CD4-positive, alpha-beta T cell (primary cell): ENCODE data around the gene RS1. TPM values are rescaled to one million over a fixed set of nuclear protein-coding genes. Genes with fewer than 3 reads are reported as not detected.

ENCODE experiments used
- ATAC-seq: fragments of 200-7000 bp; cut with Tn5 transposase; one replicate; pipeline ENCODE4 v1.10.0; 2022; ENCODE audit warnings: mild to moderate bottlenecking; ENCODE audit not compliant: poor library complexity
- CTCF ChIA-PET: fragments of 350-600 bp; sonication (Branson Sonifier 250); formaldehyde crosslinking; loops from one replicate; lab custom pipeline; 2021; ENCODE audit warnings: antibody characterized with exemption, inconsistent platforms; lab: Charles Lee
- POLR2A ChIA-PET: fragments of 350-600 bp; sonication (Branson Sonifier 250); formaldehyde crosslinking; loops from one replicate; lab custom pipeline; 2021; ENCODE audit warnings: antibody characterized with exemption, inconsistent platforms; lab: Charles Lee
- DNase-seq, 14 experiments: peaks; one replicate each; pipeline ENCODE4 v3.0.0-alpha.2; 2013 to 2020; ENCODE audit warnings: mixed read lengths in 2 of 14
- H3K27ac ChIP-seq, 2 donors: one replicate each; pipeline versions ENCODE4 v1.5.1 to v1.7.0; 2013; ENCODE audit warnings: low read length in 2 of 2, low read depth in 1 of 2, mild to moderate bottlenecking in 1 of 2
- H3K27me3 ChIP-seq, 2 experiments: 1 replicate in 1 of 2; 2 replicates in 1 of 2; pipeline versions ENCODE4 v1.6.1 to v1.7.0; 2013; ENCODE audit warnings: low read length in 2 of 2, control low read depth in 1 of 2, mild to moderate bottlenecking in 1 of 2, moderate library complexity in 1 of 2; ENCODE audit not compliant: insufficient read depth in 2 of 2, control insufficient read depth in 1 of 2
- H3K36me3 ChIP-seq: one replicate; pipeline ENCODE4 v1.6.1; 2013; ENCODE audit warnings: low read length, control low read depth; ENCODE audit not compliant: insufficient read depth
- H3K4me1 ChIP-seq: one replicate; pipeline ENCODE4 v1.6.1; 2013; ENCODE audit warnings: low read length, control low read depth; ENCODE audit not compliant: insufficient read depth
- H3K4me3 ChIP-seq: one replicate; pipeline ENCODE4 v1.5.1; 2013; ENCODE audit warnings: mild to moderate bottlenecking, low read length, moderate library complexity
- H3K9me3 ChIP-seq, 2 experiments: 1 replicate in 1 of 2; 2 replicates in 1 of 2; pipeline versions ENCODE4 v1.6.1 to v1.7.0; 2013; ENCODE audit warnings: low read length in 2 of 2, mild to moderate bottlenecking in 2 of 2, control low read depth in 1 of 2, moderate library complexity in 1 of 2; ENCODE audit not compliant: control insufficient read depth in 1 of 2, insufficient read depth in 1 of 2
- H3K27ac Mint-ChIP-seq: one replicate; pipeline ENCODE4 v1.8.0; 2020; ENCODE audit warnings: mixed read lengths
- H3K27me3 Mint-ChIP-seq: one replicate; pipeline ENCODE4 v1.8.0; 2021; ENCODE audit warnings: mixed read lengths
- H3K36me3 Mint-ChIP-seq: one replicate; pipeline ENCODE4 v1.8.0; 2021; ENCODE audit warnings: low read depth, mixed read lengths
- H3K4me1 Mint-ChIP-seq: one replicate; pipeline ENCODE4 v1.8.0; 2021; ENCODE audit warnings: low read depth, mixed read lengths
- H3K4me3 Mint-ChIP-seq: one replicate; pipeline ENCODE4 v1.8.0; 2020; ENCODE audit warnings: mild to moderate bottlenecking, mixed read lengths
- H3K9me3 Mint-ChIP-seq: one replicate; pipeline ENCODE4 v1.8.0; 2020; ENCODE audit warnings: mixed read lengths
- CTCF ChIP-seq: fragments of 200-600 bp; IDR thresholded peaks from one replicate; pipeline ENCODE4 v1.8.0; 2022; ENCODE audit warnings: antibody characterized with exemption, mild to moderate bottlenecking
- intact Hi-C, 2 experiments: fragments of 100-400 bp; cut with DNase I in 1 of 2; cut with micrococcal nuclease in 1 of 2; formaldehyde crosslinking; loops; one replicate each; pipeline versions ENCODE4 v1.15.1 to v1.9.0; 2023 to 2025; cut with DNase I, micrococcal nuclease
- total RNA-seq, 174 experiments: library from RNA in 2 of 174; stranded (reverse) in 2 of 174; gene quantifications; one replicate each; pipeline ENCODE4 v1.2.3 and lab custom pipeline; 2021 to 2026

RS1 gene
- total RNA-seq, 2 experiments from 2014 or later, result not detected

GRCh38 chrX:18709833-18710232 lies 37.9 kb upstream of the RS1 start:
- Mint-ChIP-seq H3K4me3 (no peak overlapping the region), H3K36me3 (no peaks in the 10 kb centered on the region), H3K27ac (no peak overlapping the region), H3K4me1 (no peaks in the 10 kb centered on the region), H3K9me3 (no peaks in the 10 kb centered on the region), H3K27me3 (no peaks in the 10 kb centered on the region)
- H3K36me3 ChIP-seq, result no peaks in the 10 kb centered on the region
- H3K9me3 ChIP-seq, result no peaks in the 10 kb centered on the region
- intact Hi-C loops, result no loop called here
- no peaks in the 10 kb centered on the region for H3K4me1 ChIP-seq
- ATAC-seq (no peak), DNase-seq (no peak)
- ChIA-PET POLR2A (no interaction called here), CTCF (no interaction called here)
- H3K4me3 ChIP-seq, result no peak overlapping the region
- no peak overlapping the region for H3K27ac ChIP-seq
- H3K27me3 ChIP-seq, result no peaks in the 10 kb centered on the region
- no peak for TF ChIP-seq CTCF

GRCh38 chrX:18707426-18708049 lies 35.6 kb upstream of the RS1 start, which contains the start of gene PPEF1:
Gene PPEF1 (plus strand): TSS chrX:18707645. CDS start chrX:18707781, 136 bp downstream.
- POLR2A ChIA-PET, result no interaction called here
- no peaks in the 10 kb centered on the region for H3K9me3 Mint-ChIP-seq

GRCh38 chrX:18702362-18703195 lies 30.7 kb upstream of the RS1 start:
- Histone ChIP-seq H3K4me1 (no peaks in the 10 kb centered on the region), H3K4me3 (no peak overlapping the region), H3K36me3 (no peaks in the 10 kb centered on the region), H3K9me3 (no peaks in the 10 kb centered on the region), H3K27me3 (no peaks in the 10 kb centered on the region), H3K27ac (no peak overlapping the region)
- TF ChIP-seq CTCF, result no peak
- DNase-seq (no peak), ATAC-seq (no peak)
- no peak overlapping the region for H3K4me3 Mint-ChIP-seq
- ChIA-PET CTCF (no interaction called here), POLR2A (no interaction called here)
- H3K27ac Mint-ChIP-seq, result no peak overlapping the region
- intact Hi-C loops, result no loop called here
- no peaks in the 10 kb centered on the region for H3K27me3 Mint-ChIP-seq
- H3K36me3 Mint-ChIP-seq, result no peaks in the 10 kb centered on the region
- no peaks in the 10 kb centered on the region for H3K4me1 Mint-ChIP-seq
- no peaks in the 10 kb centered on the region for H3K9me3 Mint-ChIP-seq

More at GRCh38 chrX:18707426-18708049, 35.6 kb upstream of the RS1 start, which contains the start of gene PPEF1:
- no peaks in the 10 kb centered on the region for H3K36me3 Mint-ChIP-seq
- TF ChIP-seq CTCF, result no peak
- H3K4me1 Mint-ChIP-seq, result no peaks in the 10 kb centered on the region
- Histone ChIP-seq H3K4me3 (no peak within 1 kb of the TSS), H3K27ac (no peak within 1 kb of the TSS), H3K4me1 (no peaks in the 10 kb centered on the region), H3K9me3 (no peaks in the 10 kb centered on the region), H3K27me3 (no peaks in the 10 kb centered on the region), H3K36me3 (no peaks in the 10 kb centered on the region)
- CTCF ChIA-PET, result no interaction called here
- H3K4me3 Mint-ChIP-seq, result no peak within 1 kb of the TSS
- H3K27ac Mint-ChIP-seq, result no peak within 1 kb of the TSS
- no peaks in the 10 kb centered on the region for H3K27me3 Mint-ChIP-seq
- no peak for DNase-seq
- intact Hi-C loops, result no loop called here
- ATAC-seq, result no peak
